OCI-LY7 (cell line): ENCODE measurements around the gene DPPA2. TPM values are rescaled to one million over a fixed set of nuclear protein-coding genes. Genes with fewer than 3 reads are reported as not detected.

Experiments used
- BruUV-seq: library from RNA; stranded (reverse); fragments of 400-500 nt; replicated peaks from 2 replicates; lab custom pipeline; 2021; lab: Mats Ljungman, UMichigan
- CTCF ChIA-PET: fragments of 300-600 bp; sonication (Branson Sonifier 250); formaldehyde crosslinking; loops from one replicate; lab custom pipeline; 2022; ENCODE audit warnings: antibody characterized with exemption; ENCODE audit not compliant: unreplicated experiment; lab: Charles Lee
- POLR2A ChIA-PET: fragments of 300-600 bp; sonication (Branson Sonifier 250); formaldehyde crosslinking; loops from one replicate; lab custom pipeline; 2022; ENCODE audit warnings: antibody characterized with exemption; lab: Charles Lee
- DNase-seq: peaks from one replicate; pipeline ENCODE4 v3.0.0-alpha.2; 2015; ENCODE audit warnings: low spot score
- H2AFZ ChIP-seq: fragments of 200-600 bp; sonication (generic), shearing (Covaris generic); 2 replicates; pipeline ENCODE4 v1.6.1; 2014; ENCODE audit warnings: mild to moderate bottlenecking, antibody characterized with exemption, low read length, moderate library complexity
- H3K27ac ChIP-seq: fragments of 200-600 bp; sonication (generic); 2 replicates; pipeline ENCODE4 v1.5.1; 2014; ENCODE audit warnings: mixed run types, low read depth, mild to moderate bottlenecking, moderate library complexity, low read length, inconsistent platforms; ENCODE audit not compliant: poor library complexity, severe bottlenecking
- H3K36me3 ChIP-seq: fragments of 200-600 bp; sonication (generic); 2 replicates; pipeline ENCODE4 v1.6.1; 2014; ENCODE audit warnings: mild to moderate bottlenecking, antibody characterized with exemption, low read length, moderate library complexity, mixed read lengths; ENCODE audit not compliant: insufficient read depth
- H3K4me1 ChIP-seq: fragments of 200-600 bp; sonication (generic); 2 replicates; pipeline ENCODE4 v1.5.1; 2014; ENCODE audit warnings: mild to moderate bottlenecking, low read length; ENCODE audit not compliant: insufficient read depth, poor library complexity, severe bottlenecking
- H3K4me2 ChIP-seq: fragments of 200-600 bp; sonication (generic); 2 replicates; pipeline ENCODE4 v1.6.1; 2014; ENCODE audit warnings: mild to moderate bottlenecking, low read length
- H3K4me3 ChIP-seq: fragments of 200-600 bp; sonication (generic); 2 replicates; pipeline ENCODE4 v1.5.1; 2014; ENCODE audit warnings: mild to moderate bottlenecking, low read depth, low read length; ENCODE audit not compliant: poor library complexity, severe bottlenecking
- H3K79me2 ChIP-seq: fragments of 200-600 bp; sonication (generic); 2 replicates; pipeline ENCODE4 v1.6.1; 2016; ENCODE audit warnings: low read depth, mild to moderate bottlenecking, low read length, moderate library complexity, mixed read lengths; ENCODE audit not compliant: insufficient read depth
- H3K9me2 ChIP-seq: fragments of 200-600 bp; sonication (generic); 2 replicates; pipeline ENCODE4 v1.6.1; 2016; ENCODE audit warnings: mild to moderate bottlenecking, low read length, mixed read lengths; ENCODE audit not compliant: insufficient read depth
- H3K9me3 ChIP-seq: fragments of 200-600 bp; sonication (generic); 2 replicates; pipeline ENCODE4 v1.6.1; 2014; ENCODE audit warnings: mild to moderate bottlenecking, mixed run types, low read length, mixed read lengths
- H4K20me1 ChIP-seq: fragments of 200-600 bp; sonication (generic); 2 replicates; pipeline ENCODE4 v1.6.1; 2014; ENCODE audit warnings: mild to moderate bottlenecking, antibody characterized with exemption, low read length, moderate library complexity, mixed read lengths; ENCODE audit not compliant: insufficient read depth
- EZH2phosphoT487 ChIP-seq: fragments of 200-600 bp; sonication (generic); IDR thresholded peaks from 2 replicates; pipeline ENCODE4 v1.6.1; 2018; ENCODE audit warnings: low read depth, borderline replicate concordance, mild to moderate bottlenecking, mixed run types, antibody characterized with exemption, low read length, moderate library complexity, mixed read lengths
- intact Hi-C: fragments of 100-400 bp; cut with micrococcal nuclease; formaldehyde crosslinking; loops from one replicate; pipeline ENCODE4 v1.10.0; 2022; ENCODE audit not compliant: unreplicated experiment
- total RNA-seq, 2 experiments: library from RNA; depleted of rRNA in 1 of 2; stranded (reverse); fragments of >200 nt in 1 of 2; shearing (Covaris generic) in 1 of 2; gene quantifications; 2 replicates each; pipeline ENCODE4 v1.2.3, GENCODE V29; 2014 to 2022
- TF ChIP-seq, protein P1 (sequence below): fragments of 200-600 bp; sonication (generic); conservative IDR thresholded peaks from 2 replicates; pipeline ENCODE4 v1.5.1; 2014; ENCODE audit warnings: mild to moderate bottlenecking, antibody characterized with exemption, low read length, moderate library complexity, mixed read lengths

The DPPA2 gene
- total RNA-seq, 2 experiments from 2014 or later = not detected

DNA sequence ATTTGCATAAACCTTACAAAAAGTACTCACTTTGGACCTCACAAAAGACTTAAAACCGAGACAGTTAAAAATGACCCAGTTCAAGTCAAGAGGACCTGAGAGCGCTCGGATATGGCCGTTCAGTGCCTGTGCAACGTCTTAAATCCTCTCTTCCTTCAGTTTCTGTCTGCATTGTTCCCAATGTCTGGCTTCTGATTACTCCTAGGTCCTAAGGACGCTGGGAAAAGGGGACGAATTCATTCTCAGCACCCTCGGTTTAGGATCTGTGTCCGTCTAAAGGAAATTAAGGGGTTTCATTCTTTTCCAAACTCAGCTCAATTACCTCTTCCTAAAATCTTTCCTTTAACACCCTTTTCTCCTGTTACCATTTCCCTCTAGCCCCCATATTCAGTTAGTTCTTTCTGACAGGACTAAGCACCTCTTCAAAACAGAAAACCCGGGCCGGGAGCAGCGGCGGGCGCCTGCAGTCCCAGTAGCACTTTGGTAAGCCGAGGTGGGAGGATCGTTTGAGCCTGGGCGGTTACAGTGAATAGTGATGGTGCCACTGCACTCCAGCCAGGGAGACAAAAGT lies 20.1 kb upstream of the DPPA2 start:
- intact Hi-C loops = no loop called here
- H3K36me3 ChIP-seq = no peaks in the 10 kb centered on the region
- no peak overlapping the region for H3K4me2 ChIP-seq
- H3K9me2 ChIP-seq = no peaks in the 10 kb centered on the region
- ChIA-PET POLR2A (no interaction called here), CTCF (no interaction called here)
- H3K79me2 ChIP-seq = no peaks in the 10 kb centered on the region
- TF ChIP-seq EZH2phosphoT487 = no peak
- TF ChIP-seq, protein P1, sequence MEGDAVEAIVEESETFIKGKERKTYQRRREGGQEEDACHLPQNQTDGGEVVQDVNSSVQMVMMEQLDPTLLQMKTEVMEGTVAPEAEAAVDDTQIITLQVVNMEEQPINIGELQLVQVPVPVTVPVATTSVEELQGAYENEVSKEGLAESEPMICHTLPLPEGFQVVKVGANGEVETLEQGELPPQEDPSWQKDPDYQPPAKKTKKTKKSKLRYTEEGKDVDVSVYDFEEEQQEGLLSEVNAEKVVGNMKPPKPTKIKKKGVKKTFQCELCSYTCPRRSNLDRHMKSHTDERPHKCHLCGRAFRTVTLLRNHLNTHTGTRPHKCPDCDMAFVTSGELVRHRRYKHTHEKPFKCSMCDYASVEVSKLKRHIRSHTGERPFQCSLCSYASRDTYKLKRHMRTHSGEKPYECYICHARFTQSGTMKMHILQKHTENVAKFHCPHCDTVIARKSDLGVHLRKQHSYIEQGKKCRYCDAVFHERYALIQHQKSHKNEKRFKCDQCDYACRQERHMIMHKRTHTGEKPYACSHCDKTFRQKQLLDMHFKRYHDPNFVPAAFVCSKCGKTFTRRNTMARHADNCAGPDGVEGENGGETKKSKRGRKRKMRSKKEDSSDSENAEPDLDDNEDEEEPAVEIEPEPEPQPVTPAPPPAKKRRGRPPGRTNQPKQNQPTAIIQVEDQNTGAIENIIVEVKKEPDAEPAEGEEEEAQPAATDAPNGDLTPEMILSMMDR = no peak
- no peak overlapping the region for H3K27ac ChIP-seq
- H3K4me1 ChIP-seq = no peaks in the 10 kb centered on the region
- no TSS peak for BruUV-seq
- no peaks in the 10 kb centered on the region for H3K9me3 ChIP-seq
- no peak for DNase-seq
- no peak overlapping the region for H3K4me3 ChIP-seq
- no peaks in the 10 kb centered on the region for H4K20me1 ChIP-seq
- no peak overlapping the region for H2AFZ ChIP-seq

GRCh38 chr3:109334572-109334971 lies 18.3 kb upstream of the DPPA2 start:
- POLR2A ChIA-PET = interaction anchor here (0.6 kb wide), 1 partner anchor 108 kb away, joined by 5 read pairs; no protein-coding TSS in a partner anchor
- intact Hi-C loops = no loop called here

DNA sequence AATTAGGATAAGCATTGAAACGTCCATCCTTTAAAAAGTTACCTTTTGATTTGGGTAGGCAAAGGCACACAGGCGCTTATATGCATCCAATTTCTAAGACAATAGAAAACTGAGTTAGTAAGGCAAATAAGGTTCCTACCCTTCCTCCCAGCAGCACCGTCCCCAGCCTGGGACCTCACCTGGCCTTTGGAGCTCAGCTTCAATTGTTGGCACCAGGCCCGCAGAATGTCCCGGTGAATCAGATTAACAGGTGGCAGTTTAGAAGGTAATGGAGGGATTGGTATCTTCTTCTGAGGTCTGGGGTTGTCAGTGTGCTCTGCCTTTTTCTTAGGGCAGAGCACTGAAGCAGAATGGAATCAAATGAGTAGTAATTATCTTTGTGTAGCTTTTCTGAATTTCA lies 15.4 kb upstream of the DPPA2 start:
- Histone ChIP-seq H3K4me2 (no peak overlapping the region), H3K9me2 (no peaks in the 10 kb centered on the region), H3K4me1 (no peaks in the 10 kb centered on the region), H2AFZ (no peak overlapping the region), H4K20me1 (no peaks in the 10 kb centered on the region), H3K9me3 (no peaks in the 10 kb centered on the region), H3K79me2 (no peaks in the 10 kb centered on the region), H3K36me3 (no peaks in the 10 kb centered on the region), H3K4me3 (no peak overlapping the region), H3K27ac (no peak overlapping the region)
- ChIA-PET POLR2A (no interaction called here), CTCF (no interaction called here)
- BruUV-seq = no TSS peak
- TF ChIP-seq EZH2phosphoT487 = no peak
- TF ChIP-seq, protein P1 = no peak
- intact Hi-C loops = no loop called here
- no peak for DNase-seq

More at GRCh38 chr3:109334572-109334971, 18.3 kb upstream of the DPPA2 start:
- no peak for DNase-seq
- Histone ChIP-seq H3K4me3 (no peak overlapping the region), H3K27ac (no peak overlapping the region), H3K36me3 (no peaks in the 10 kb centered on the region), H2AFZ (no peak overlapping the region), H3K4me2 (no peak overlapping the region), H4K20me1 (no peaks in the 10 kb centered on the region), H3K79me2 (no peaks in the 10 kb centered on the region), H3K4me1 (no peaks in the 10 kb centered on the region), H3K9me3 (no peaks in the 10 kb centered on the region), H3K9me2 (no peaks in the 10 kb centered on the region)
- TF ChIP-seq, protein P1 = no peak
- TF ChIP-seq EZH2phosphoT487 = no peak
- CTCF ChIA-PET = no interaction called here
- BruUV-seq = no TSS peak
